ENCODE results near the gene TTC21B.

The TTC21B gene

DNA sequence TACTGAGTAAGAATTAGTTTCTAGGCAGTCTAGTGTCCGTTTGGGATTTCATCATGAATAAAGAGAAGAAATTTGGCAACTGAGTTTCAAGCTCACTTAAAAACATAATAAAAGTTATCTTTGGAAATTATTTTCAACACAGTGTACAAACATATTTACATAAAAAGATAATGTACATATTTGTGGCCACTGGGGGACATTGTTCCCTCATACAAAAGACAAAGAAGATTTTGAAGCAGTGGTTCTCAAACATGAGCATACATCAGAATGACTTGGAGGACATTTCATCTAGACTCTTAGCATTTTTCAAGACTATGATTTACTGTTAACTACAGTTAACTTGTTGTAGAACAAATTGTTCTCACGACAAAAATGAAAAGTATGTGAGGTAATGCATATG lies 15.7 kb upstream of the TTC21B start:
- H3K4me3 ChIP-seq (replicated peaks in 1 of 2; ENCODE audit: low read depth in 2 of 2, low read length in 2 of 2) = no peak overlapping the region
- TF ChIP-seq, protein P1, sequence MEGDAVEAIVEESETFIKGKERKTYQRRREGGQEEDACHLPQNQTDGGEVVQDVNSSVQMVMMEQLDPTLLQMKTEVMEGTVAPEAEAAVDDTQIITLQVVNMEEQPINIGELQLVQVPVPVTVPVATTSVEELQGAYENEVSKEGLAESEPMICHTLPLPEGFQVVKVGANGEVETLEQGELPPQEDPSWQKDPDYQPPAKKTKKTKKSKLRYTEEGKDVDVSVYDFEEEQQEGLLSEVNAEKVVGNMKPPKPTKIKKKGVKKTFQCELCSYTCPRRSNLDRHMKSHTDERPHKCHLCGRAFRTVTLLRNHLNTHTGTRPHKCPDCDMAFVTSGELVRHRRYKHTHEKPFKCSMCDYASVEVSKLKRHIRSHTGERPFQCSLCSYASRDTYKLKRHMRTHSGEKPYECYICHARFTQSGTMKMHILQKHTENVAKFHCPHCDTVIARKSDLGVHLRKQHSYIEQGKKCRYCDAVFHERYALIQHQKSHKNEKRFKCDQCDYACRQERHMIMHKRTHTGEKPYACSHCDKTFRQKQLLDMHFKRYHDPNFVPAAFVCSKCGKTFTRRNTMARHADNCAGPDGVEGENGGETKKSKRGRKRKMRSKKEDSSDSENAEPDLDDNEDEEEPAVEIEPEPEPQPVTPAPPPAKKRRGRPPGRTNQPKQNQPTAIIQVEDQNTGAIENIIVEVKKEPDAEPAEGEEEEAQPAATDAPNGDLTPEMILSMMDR (IDR thresholded peaks at IDR 0.05; ENCODE audit: low read depth, low read length) = peak; percentile 18
- DNase-seq (ENCODE audit: low read depth in 2 of 2) = peak; percentile 7 to 42

- TF ChIP-seq, protein P1 (IDR thresholded peaks at IDR 0.05; ENCODE audit: low read depth, low read length) = no peak
- no peak overlapping the region for H3K4me3 ChIP-seq (replicated peaks in 1 of 2; ENCODE audit: low read depth in 2 of 2, low read length in 2 of 2)
- no peak for DNase-seq (ENCODE audit: low read depth in 2 of 2)
Observed at GRCh38 chr2:165967746-165968145, 14.2 kb upstream of the TTC21B start.

- TF ChIP-seq, protein P1 (IDR thresholded peaks at IDR 0.05; ENCODE audit: low read depth, low read length) = no peak
- no peak overlapping the region for H3K4me3 ChIP-seq (replicated peaks in 1 of 2; ENCODE audit: low read depth in 2 of 2, low read length in 2 of 2)
- DNase-seq (ENCODE audit: low read depth in 2 of 2) = no peak
Observed at GRCh38 chr2:165961818-165962217, 8.2 kb upstream of the TTC21B start.

DNA sequence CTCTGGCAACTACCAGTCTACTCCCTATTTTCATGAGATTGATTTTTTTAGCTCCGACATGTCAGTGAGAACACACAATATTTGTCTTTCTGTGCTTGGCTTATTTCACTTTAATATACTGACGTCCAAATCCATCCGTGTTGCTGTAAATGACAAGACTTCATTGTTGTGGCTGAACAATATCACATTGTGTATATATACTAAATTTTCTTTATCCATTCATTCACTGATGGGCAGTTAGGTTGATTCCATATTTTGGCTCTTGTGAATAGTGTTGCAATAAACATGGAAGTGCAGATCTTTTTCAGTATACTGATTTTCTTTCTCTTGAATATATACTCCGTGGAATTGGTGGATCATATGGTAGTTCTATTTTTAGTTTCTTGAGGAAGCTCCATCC lies 5.8 kb upstream of the TTC21B start:
- TF ChIP-seq, protein P1 (IDR thresholded peaks at IDR 0.05; ENCODE audit: low read depth, low read length) = no peak
- no peak for DNase-seq (ENCODE audit: low read depth in 2 of 2)
- H3K4me3 ChIP-seq (replicated peaks in 1 of 2; ENCODE audit: low read depth in 2 of 2, low read length in 2 of 2) = no peak overlapping the region

DNA sequence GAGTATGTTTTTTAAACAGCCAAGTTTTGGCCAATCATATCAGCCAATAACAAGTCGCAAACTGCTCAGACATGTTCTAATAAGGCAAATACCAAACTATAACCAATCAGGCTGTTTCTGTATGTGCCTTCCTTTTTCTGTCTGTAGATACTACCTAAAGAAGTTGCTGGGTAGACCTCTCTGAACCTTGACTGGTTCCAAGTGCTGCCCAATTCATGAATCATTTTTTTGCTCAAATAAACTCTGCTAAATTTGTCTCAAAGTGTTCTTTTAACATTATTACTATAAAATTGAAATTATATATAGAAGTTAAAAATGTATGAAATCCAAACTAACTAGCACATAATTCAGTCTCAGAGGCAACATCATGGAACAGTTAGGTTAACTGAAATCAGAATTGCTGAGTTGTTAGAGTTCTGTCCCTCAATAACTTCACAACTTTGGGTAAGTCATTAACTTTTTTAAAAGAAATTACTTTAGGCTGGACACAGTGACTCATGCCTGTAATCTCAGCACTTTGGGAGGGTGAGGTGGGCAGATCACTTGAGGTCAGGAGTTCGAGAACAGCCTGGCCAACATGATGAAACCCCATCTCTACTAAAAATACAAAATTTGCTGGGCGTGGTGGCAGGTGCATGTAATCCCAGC lies 4.9 kb upstream of the TTC21B start:
- DNase-seq (ENCODE audit: low read depth in 2 of 2) = no peak
- no peak overlapping the region for H3K4me3 ChIP-seq (replicated peaks in 1 of 2; ENCODE audit: low read depth in 2 of 2, low read length in 2 of 2)
- TF ChIP-seq, protein P1 (IDR thresholded peaks at IDR 0.05; ENCODE audit: low read depth, low read length) = no peak

DNA sequence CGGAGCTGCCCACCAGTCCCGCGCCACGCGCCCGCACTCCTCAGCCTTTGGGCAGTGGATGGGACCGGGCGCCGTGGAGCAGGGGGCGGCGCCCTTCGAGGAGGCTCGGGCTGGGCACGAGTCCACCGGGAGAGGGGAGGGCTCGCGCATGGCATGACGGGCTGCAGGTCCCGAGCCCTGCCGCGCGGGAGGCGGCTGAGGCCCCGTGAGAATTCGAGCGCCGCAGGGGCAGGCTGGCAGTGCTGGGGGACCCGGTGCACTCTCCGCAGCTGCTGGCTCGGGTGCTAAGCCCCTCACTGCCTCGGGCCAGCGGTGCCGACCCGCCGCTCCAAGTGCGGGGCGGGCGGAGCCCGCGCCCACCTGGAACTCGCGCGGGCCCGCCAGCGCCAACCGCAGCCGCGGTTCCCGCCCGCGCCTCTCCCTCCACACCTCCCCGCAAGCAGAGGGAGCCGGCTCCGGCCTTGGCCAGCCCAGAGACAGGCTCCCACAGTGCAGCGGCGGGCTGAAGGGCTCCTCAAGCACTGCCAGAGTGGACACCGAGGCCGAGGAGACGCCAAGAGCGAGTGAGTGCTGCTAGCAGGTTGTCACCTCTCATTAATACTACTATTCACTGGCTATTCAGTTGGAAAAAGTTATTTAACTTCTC lies 3.6 kb upstream of the TTC21B start:
- TF ChIP-seq, protein P1 (IDR thresholded peaks at IDR 0.05; ENCODE audit: low read depth, low read length) = no peak
- DNase-seq (ENCODE audit: low read depth in 2 of 2) = no peak
- H3K4me3 ChIP-seq (replicated peaks in 1 of 2; ENCODE audit: low read depth in 2 of 2, low read length in 2 of 2) = no peak overlapping the region

All from cardiac fibroblast (primary cell).